ENCODE measurements around the gene NTRK2.
"Not testable (repeated sequence)": the region's sequence is repeated elsewhere in the genome, so short reads cannot be mapped to it uniquely, and the experiment has no call there.

Gene NTRK2

GRCh38 chr9:84858364-84858763, 188.8 kb downstream of the NTRK2 start:
- no peak for DNase-seq

GRCh38 chr9:84860249-84861115, 191.0 kb downstream of the NTRK2 start:
- no peak for DNase-seq

GRCh38 chr9:84861455-84861854, 191.9 kb downstream of the NTRK2 start:
- no peak for DNase-seq

- DNase-seq, result no peak
Measured at GRCh38 chr9:84862308-84862707, 192.8 kb downstream of the NTRK2 start.

GRCh38 chr9:84862810-84863287, 193.3 kb downstream of the NTRK2 start:
- DNase-seq, result no peak

GRCh38 chr9:84863372-84863771, 193.8 kb downstream of the NTRK2 start:
- no peak for DNase-seq

- no peak for DNase-seq
Measured at GRCh38 chr9:84866396-84867175, 197.1 kb downstream of the NTRK2 start.

- no peak for DNase-seq
Measured at GRCh38 chr9:84867186-84867585, 197.7 kb downstream of the NTRK2 start.

GRCh38 chr9:84869091-84869490, 199.6 kb downstream of the NTRK2 start:
- DNase-seq, result no peak

GRCh38 chr9:84871983-84872382, 202.5 kb downstream of the NTRK2 start:
- no peak for DNase-seq

- no peak for DNase-seq
Measured at GRCh38 chr9:84874022-84874421, 204.5 kb downstream of the NTRK2 start.

GRCh38 chr9:84874596-84874995, 205.1 kb downstream of the NTRK2 start:
- peak; percentile 5 for DNase-seq

- no peak for DNase-seq
Measured at GRCh38 chr9:84875193-84875592, 205.7 kb downstream of the NTRK2 start.

GRCh38 chr9:84879631-84880030, 210.1 kb downstream of the NTRK2 start:
- no peak for DNase-seq

- DNase-seq, result no peak
Measured at GRCh38 chr9:84880835-84881234, 211.3 kb downstream of the NTRK2 start.

GRCh38 chr9:84886866-84887265, 217.3 kb downstream of the NTRK2 start:
- DNase-seq, result no peak

GRCh38 chr9:84891924-84892323, 222.4 kb downstream of the NTRK2 start:
- no peak for DNase-seq

- no peak for DNase-seq
Measured at GRCh38 chr9:84893419-84894128, 224.0 kb downstream of the NTRK2 start.

GRCh38 chr9:84894859-84895258, 225.3 kb downstream of the NTRK2 start:
- DNase-seq, result no peak

- no peak for DNase-seq
Measured at GRCh38 chr9:84897362-84898094, 228.0 kb downstream of the NTRK2 start.

- DNase-seq, result no peak
Measured at GRCh38 chr9:84898188-84898587, 228.7 kb downstream of the NTRK2 start.

GRCh38 chr9:84898618-84899017, 229.1 kb downstream of the NTRK2 start:
- DNase-seq, result not testable (repeated sequence)

- no peak for DNase-seq
Measured at GRCh38 chr9:84899326-84899725, 229.8 kb downstream of the NTRK2 start.

Data from RPMI8226 (cell line).